Measurements from ENCODE around the gene LRBA. TPM values are rescaled to one million over a fixed set of nuclear protein-coding genes. Genes with fewer than 3 reads are reported as not detected.
"Not testable (repeated sequence)": the region's sequence is repeated elsewhere in the genome, so short reads cannot be mapped to it uniquely, and the experiment has no call there.

LRBA gene
- total RNA-seq, 1 donor from 2014 or later: 103 TPM

DNA sequence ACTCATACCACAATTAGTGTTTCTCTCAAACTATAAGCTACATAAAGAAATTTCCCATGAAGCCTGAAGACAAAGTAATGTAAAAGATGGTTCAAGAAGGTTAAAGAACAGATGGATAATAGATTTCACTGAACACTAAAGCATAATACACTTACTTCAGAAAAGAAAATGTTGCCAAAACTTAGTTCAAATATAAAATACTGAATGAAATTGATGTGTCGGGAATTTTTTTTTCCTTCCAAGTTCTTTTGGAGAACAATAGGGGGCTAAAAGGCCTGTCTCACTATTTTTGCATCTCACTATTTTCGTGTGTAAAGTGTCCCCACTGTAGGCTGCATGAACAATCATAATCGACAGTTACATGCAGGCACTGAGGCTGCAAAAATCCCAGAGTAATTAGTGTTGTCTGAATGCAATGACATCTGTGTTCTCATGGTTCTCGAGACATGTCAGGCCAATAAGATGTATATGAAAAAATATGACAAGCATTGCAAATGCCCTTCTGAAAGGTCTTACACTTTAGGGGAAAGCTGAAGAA lies 445.0 kb downstream of the LRBA start:
- no peak for FAIRE-seq
- H3K4me3 ChIP-seq (ENCODE audit: low read depth, low read length): no peak overlapping the region
- no peaks in the 10 kb centered on the region for H3K27me3 ChIP-seq (ENCODE audit: control insufficient read depth, insufficient read depth, low read length)
- TF ChIP-seq, protein P1, sequence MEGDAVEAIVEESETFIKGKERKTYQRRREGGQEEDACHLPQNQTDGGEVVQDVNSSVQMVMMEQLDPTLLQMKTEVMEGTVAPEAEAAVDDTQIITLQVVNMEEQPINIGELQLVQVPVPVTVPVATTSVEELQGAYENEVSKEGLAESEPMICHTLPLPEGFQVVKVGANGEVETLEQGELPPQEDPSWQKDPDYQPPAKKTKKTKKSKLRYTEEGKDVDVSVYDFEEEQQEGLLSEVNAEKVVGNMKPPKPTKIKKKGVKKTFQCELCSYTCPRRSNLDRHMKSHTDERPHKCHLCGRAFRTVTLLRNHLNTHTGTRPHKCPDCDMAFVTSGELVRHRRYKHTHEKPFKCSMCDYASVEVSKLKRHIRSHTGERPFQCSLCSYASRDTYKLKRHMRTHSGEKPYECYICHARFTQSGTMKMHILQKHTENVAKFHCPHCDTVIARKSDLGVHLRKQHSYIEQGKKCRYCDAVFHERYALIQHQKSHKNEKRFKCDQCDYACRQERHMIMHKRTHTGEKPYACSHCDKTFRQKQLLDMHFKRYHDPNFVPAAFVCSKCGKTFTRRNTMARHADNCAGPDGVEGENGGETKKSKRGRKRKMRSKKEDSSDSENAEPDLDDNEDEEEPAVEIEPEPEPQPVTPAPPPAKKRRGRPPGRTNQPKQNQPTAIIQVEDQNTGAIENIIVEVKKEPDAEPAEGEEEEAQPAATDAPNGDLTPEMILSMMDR (IDR thresholded peaks at IDR 0.05; ENCODE audit: insufficient read depth, low read length, severe bottlenecking): no peak
- DNase-seq (ENCODE audit: low read depth): no peak
- no peaks in the 10 kb centered on the region for H3K36me3 ChIP-seq (ENCODE audit: control insufficient read depth, insufficient read depth, low read length)

DNA sequence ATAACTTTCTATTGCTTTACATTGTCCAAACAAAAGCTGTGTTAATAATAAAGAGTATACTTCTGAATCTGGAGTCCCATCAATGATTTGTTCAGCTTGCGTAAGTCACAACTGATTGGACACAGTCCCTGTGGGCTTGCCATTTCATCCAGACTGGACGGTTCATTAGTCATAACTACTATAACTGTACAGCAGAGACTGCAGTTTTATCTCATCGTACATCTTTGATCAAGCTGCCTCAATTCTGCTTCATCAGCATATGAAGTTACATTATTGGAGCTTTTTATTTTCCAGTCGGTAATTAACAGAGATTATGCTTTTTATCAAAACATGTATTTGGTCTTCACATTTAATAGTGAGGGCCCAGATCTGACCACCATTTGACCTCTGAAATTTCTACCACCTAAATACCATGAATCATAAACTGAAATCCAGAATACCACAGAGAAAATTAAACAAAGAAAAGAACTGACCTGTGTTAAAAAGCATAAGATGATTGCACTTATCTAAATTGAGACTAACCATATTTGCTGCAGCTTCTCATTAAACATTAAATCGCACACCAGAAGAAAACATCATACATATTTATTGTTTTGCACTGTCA lies 445.6 kb downstream of the LRBA start:
- FAIRE-seq: no peak
- Histone ChIP-seq H3K36me3 (ENCODE audit: control insufficient read depth, insufficient read depth, low read length) (no peaks in the 10 kb centered on the region), H3K4me3 (ENCODE audit: low read depth, low read length) (no peak overlapping the region), H3K27me3 (ENCODE audit: control insufficient read depth, insufficient read depth, low read length) (no peaks in the 10 kb centered on the region)
- DNase-seq (ENCODE audit: low read depth): no peak
- TF ChIP-seq, protein P1 (IDR thresholded peaks at IDR 0.05; ENCODE audit: insufficient read depth, low read length, severe bottlenecking): no peak

GRCh38 chr4:150567070-150567469 lies 448.0 kb downstream of the LRBA start:
- DNase-seq (ENCODE audit: low read depth): no peak
- Histone ChIP-seq H3K27me3 (ENCODE audit: control insufficient read depth, insufficient read depth, low read length) (no peaks in the 10 kb centered on the region), H3K36me3 (ENCODE audit: control insufficient read depth, insufficient read depth, low read length) (no peaks in the 10 kb centered on the region), H3K4me3 (ENCODE audit: low read depth, low read length) (no peak overlapping the region)
- no peak for FAIRE-seq
- TF ChIP-seq, protein P1 (IDR thresholded peaks at IDR 0.05; ENCODE audit: insufficient read depth, low read length, severe bottlenecking): no peak

DNA sequence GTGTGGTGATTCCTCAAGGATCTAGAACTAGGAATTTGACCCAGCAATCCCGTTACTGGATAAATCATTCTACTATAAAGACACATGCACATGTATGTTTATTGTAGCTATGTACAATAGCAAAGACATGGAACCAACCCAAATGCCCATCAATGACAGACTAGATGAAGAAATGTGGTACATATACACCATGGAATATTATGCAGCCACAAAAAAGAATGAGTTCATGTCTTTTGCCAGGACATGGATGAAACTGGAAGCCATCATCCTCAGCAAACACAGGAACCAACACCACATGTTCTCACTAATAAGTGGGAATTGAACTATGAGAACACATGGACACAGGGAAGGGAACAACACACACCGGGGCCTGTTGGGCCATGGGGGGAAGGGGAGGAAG lies 450.1 kb downstream of the LRBA start:
- DNase-seq (ENCODE audit: low read depth); H3K27me3 ChIP-seq (ENCODE audit: control insufficient read depth, insufficient read depth, low read length); H3K36me3 ChIP-seq (ENCODE audit: control insufficient read depth, insufficient read depth, low read length); FAIRE-seq; H3K4me3 ChIP-seq (ENCODE audit: low read depth, low read length): not testable (repeated sequence)

DNA sequence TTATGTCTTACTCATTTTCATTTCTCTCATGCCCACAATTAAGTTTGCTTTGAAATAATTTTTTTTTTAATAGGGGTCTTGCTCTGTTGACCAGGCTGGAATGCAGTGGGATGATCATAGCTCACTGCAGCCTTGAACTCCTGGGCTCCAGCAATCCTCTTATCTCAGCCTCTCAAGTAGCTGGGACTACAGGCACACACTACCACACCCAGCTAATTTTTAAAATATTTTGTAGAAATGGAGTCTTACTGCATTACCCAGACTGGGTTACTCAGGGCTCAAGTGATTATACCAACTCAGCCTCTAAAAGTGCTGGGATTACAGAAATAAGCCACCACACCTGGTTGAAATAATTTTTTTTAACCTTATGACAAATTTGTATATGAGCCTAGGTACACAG lies 452.3 kb downstream of the LRBA start:
- H3K4me3 ChIP-seq (ENCODE audit: low read depth, low read length): no peak overlapping the region
- TF ChIP-seq, protein P1 (IDR thresholded peaks at IDR 0.05; ENCODE audit: insufficient read depth, low read length, severe bottlenecking): no peak
- H3K36me3 ChIP-seq (ENCODE audit: control insufficient read depth, insufficient read depth, low read length): no peaks in the 10 kb centered on the region
- no peaks in the 10 kb centered on the region for H3K27me3 ChIP-seq (ENCODE audit: control insufficient read depth, insufficient read depth, low read length)
- no peak for DNase-seq (ENCODE audit: low read depth)
- FAIRE-seq: no peak

- Histone ChIP-seq H3K36me3 (ENCODE audit: control insufficient read depth, insufficient read depth, low read length) (no peaks in the 10 kb centered on the region), H3K4me3 (ENCODE audit: low read depth, low read length) (no peak overlapping the region), H3K27me3 (ENCODE audit: control insufficient read depth, insufficient read depth, low read length) (no peaks in the 10 kb centered on the region)
- TF ChIP-seq, protein P1 (IDR thresholded peaks at IDR 0.05; ENCODE audit: insufficient read depth, low read length, severe bottlenecking): no peak
- FAIRE-seq (no peak), DNase-seq (ENCODE audit: low read depth) (no peak)
These were observed 452.8 kb downstream of the LRBA start for GRCh38 chr4:150562250-150562649.

All from bronchial epithelial cell (primary cell).